Caco-2 (cell line): ENCODE measurements around the gene ZNF106. TPM values are rescaled to one million over a fixed set of nuclear protein-coding genes. Genes with fewer than 3 reads are reported as not detected.

ENCODE experiments used
- BruUV-seq: library from RNA; stranded (reverse); fragments of 400-500 nt; replicated peaks from 2 replicates; lab custom pipeline; 2021; lab: Mats Ljungman, UMichigan
- CTCF ChIA-PET: fragments of 300-600 bp; sonication (Branson Sonifier 250); formaldehyde crosslinking; loops from one replicate; lab custom pipeline; 2022; ENCODE audit warnings: antibody characterized with exemption; lab: Charles Lee
- POLR2A ChIA-PET: fragments of 300-600 bp; sonication (Branson Sonifier 250); formaldehyde crosslinking; loops from one replicate; lab custom pipeline; 2022; ENCODE audit warnings: antibody characterized with exemption; lab: Charles Lee
- DNase-seq, 2 experiments: peaks; one replicate each; pipeline versions ENCODE4 v3.0.0 to v3.0.0-alpha.2; 2020 to 2022
- H3K27me3 ChIP-seq: replicated peaks from 2 replicates; pipeline ENCODE4 v1.6.0; 2011; ENCODE audit warnings: low read length; ENCODE audit not compliant: control insufficient read depth, insufficient read depth
- H3K36me3 ChIP-seq: 2 replicates; pipeline ENCODE4 v1.5.1; 2011; ENCODE audit warnings: low read length; ENCODE audit not compliant: control insufficient read depth, insufficient read depth
- H3K4me1 ChIP-seq: fragments of 250-450 bp; sonication (Bioruptor Pico); 2 replicates; pipeline ENCODE4 v1.5.1; 2020; ENCODE audit warnings: mild to moderate bottlenecking
- H3K4me3 ChIP-seq: 2 replicates; pipeline ENCODE4 v1.5.1; 2011; ENCODE audit warnings: low read depth, mild to moderate bottlenecking, control low read depth, low read length
- H3K9me3 ChIP-seq: fragments of 250-450 bp; sonication (Bioruptor Pico); 2 replicates; pipeline ENCODE4 v1.5.1; 2020; ENCODE audit warnings: mild to moderate bottlenecking, moderate library complexity
- H3K27ac Mint-ChIP-seq: one replicate; pipeline ENCODE4 v1.8.0; 2022; ENCODE audit warnings: mixed read lengths; ENCODE audit not compliant: unreplicated experiment
- H3K27me3 Mint-ChIP-seq: one replicate; pipeline ENCODE4 v1.8.0; 2022; ENCODE audit warnings: mixed read lengths; ENCODE audit not compliant: insufficient read depth, unreplicated experiment
- H3K36me3 Mint-ChIP-seq: one replicate; pipeline ENCODE4 v1.8.0; 2022; ENCODE audit warnings: mild to moderate bottlenecking, mixed read lengths; ENCODE audit not compliant: insufficient read depth, unreplicated experiment
- H3K4me1 Mint-ChIP-seq: one replicate; pipeline ENCODE4 v1.8.0; 2022; ENCODE audit warnings: low read depth, mixed read lengths; ENCODE audit not compliant: unreplicated experiment
- H3K4me3 Mint-ChIP-seq: one replicate; pipeline ENCODE4 v1.8.0; 2022; ENCODE audit warnings: mild to moderate bottlenecking, moderate library complexity, mixed read lengths; ENCODE audit not compliant: unreplicated experiment
- H3K9me3 Mint-ChIP-seq: one replicate; pipeline ENCODE4 v1.8.0; 2022; ENCODE audit warnings: mixed read lengths; ENCODE audit not compliant: unreplicated experiment
- intact Hi-C: fragments of 100-400 bp; cut with micrococcal nuclease; formaldehyde crosslinking; loops from one replicate; pipeline ENCODE4 v1.10.0; 2022; ENCODE audit not compliant: unreplicated experiment
- total RNA-seq: library from RNA; stranded (reverse); gene quantifications from 2 replicates; pipeline ENCODE4 v1.2.3, GENCODE V29; 2022
- TF ChIP-seq, protein P1 (sequence below), 2 experiments: fragments of 200-600 bp in 1 of 2; IDR thresholded peaks; 1 replicate in 1 of 2; 2 replicates in 1 of 2; pipeline versions ENCODE4 v1.5.1 to v1.8.0; 2011 to 2022; ENCODE audit warnings: antibody characterized with exemption in 1 of 2, control low read depth in 1 of 2, inconsistent platforms in 1 of 2, low read depth in 1 of 2, low read length in 1 of 2, mild to moderate bottlenecking in 1 of 2, moderate library complexity in 1 of 2; ENCODE audit not compliant: insufficient read depth in 1 of 2, severe bottlenecking in 1 of 2, unreplicated experiment in 1 of 2

Gene ZNF106
- total RNA-seq, 1 experiment from 2014 or later = 47.8 TPM

DNA sequence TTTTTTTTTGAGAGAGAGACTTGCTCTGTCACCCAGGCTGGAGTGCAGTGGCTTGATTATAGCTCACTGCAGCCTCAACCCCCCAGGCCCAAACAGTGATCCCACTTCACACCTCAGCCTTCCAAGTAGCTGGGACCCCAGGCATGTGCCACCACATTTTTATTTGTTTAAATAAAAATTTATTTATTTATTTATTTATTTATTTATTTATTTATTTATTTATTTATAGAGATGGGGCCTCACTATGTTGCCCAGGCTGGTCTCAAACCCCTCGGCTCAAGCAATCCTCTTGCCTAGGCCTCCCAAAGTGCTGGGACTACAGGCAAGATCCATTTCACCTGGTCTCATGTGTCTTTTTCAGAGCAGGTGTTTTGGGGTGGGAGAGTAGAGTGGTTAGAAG, 116.1 kb downstream of the ZNF106 start:
- H3K27ac Mint-ChIP-seq = no peak overlapping the region
- DNase-seq = no peak
- no peaks in the 10 kb centered on the region for H3K4me1 Mint-ChIP-seq
- intact Hi-C loops = no loop called here
- Histone ChIP-seq H3K9me3 (peaks cover 3% of the 10 kb centered on the region; the same call in 1 of the 2 replicates), H3K27me3 (no peaks in the 10 kb centered on the region), H3K36me3 (no peaks in the 10 kb centered on the region), H3K4me1 (no peaks in the 10 kb centered on the region), H3K4me3 (no peak overlapping the region)
- ChIA-PET CTCF (no interaction called here), POLR2A (no interaction called here)
- H3K9me3 Mint-ChIP-seq = peaks cover 16% of the 10 kb centered on the region
- H3K4me3 Mint-ChIP-seq = no peak overlapping the region
- TF ChIP-seq, protein P1, sequence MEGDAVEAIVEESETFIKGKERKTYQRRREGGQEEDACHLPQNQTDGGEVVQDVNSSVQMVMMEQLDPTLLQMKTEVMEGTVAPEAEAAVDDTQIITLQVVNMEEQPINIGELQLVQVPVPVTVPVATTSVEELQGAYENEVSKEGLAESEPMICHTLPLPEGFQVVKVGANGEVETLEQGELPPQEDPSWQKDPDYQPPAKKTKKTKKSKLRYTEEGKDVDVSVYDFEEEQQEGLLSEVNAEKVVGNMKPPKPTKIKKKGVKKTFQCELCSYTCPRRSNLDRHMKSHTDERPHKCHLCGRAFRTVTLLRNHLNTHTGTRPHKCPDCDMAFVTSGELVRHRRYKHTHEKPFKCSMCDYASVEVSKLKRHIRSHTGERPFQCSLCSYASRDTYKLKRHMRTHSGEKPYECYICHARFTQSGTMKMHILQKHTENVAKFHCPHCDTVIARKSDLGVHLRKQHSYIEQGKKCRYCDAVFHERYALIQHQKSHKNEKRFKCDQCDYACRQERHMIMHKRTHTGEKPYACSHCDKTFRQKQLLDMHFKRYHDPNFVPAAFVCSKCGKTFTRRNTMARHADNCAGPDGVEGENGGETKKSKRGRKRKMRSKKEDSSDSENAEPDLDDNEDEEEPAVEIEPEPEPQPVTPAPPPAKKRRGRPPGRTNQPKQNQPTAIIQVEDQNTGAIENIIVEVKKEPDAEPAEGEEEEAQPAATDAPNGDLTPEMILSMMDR (IDR thresholded peaks at IDR 0.05; ENCODE audit: insufficient read depth in 1 of 2, low read depth in 1 of 2, low read length in 1 of 2, severe bottlenecking in 1 of 2, unreplicated experiment in 1 of 2) = no peak
- no peaks in the 10 kb centered on the region for H3K27me3 Mint-ChIP-seq
- no TSS peak for BruUV-seq
- no peaks in the 10 kb centered on the region for H3K36me3 Mint-ChIP-seq

DNA sequence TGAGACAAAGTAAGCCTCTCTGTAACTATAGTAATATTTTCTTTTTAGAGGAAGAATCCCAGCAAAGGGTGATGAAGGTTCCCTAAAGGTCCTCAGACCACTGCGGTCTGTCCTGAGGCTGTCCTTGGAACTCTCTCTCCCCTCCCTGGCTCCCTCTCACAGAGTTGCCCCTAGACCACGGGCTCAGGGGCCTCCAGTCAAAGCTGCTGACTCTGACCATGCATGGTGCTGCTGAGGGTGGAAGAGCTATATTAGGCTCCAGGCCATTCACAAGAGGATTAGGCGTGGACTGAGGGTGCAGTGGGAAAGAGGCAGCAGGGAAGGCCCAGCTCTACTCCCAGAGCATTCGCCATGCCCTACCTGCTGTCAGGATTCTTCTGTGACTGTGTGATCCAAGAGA, 117.0 kb downstream of the ZNF106 start:
- H3K9me3 ChIP-seq = peaks cover 3% of the 10 kb centered on the region; the same call in 1 of the 2 replicates
- H3K4me3 ChIP-seq = no peak overlapping the region
- intact Hi-C loops = no loop called here
- no peaks in the 10 kb centered on the region for H3K27me3 ChIP-seq
- BruUV-seq = no TSS peak
- H3K36me3 ChIP-seq = no peaks in the 10 kb centered on the region
- Mint-ChIP-seq H3K9me3 (peaks cover 16% of the 10 kb centered on the region), H3K4me1 (peaks cover 4% of the 10 kb centered on the region), H3K27me3 (no peaks in the 10 kb centered on the region), H3K4me3 (no peak overlapping the region), H3K36me3 (no peaks in the 10 kb centered on the region), H3K27ac (no peak overlapping the region)
- CTCF ChIA-PET = no interaction called here
- POLR2A ChIA-PET = no interaction called here
- no peaks in the 10 kb centered on the region for H3K4me1 ChIP-seq
- TF ChIP-seq, protein P1 (IDR thresholded peaks at IDR 0.05; ENCODE audit: insufficient read depth in 1 of 2, low read depth in 1 of 2, low read length in 1 of 2, severe bottlenecking in 1 of 2, unreplicated experiment in 1 of 2) = no peak
- no peak for DNase-seq

DNA sequence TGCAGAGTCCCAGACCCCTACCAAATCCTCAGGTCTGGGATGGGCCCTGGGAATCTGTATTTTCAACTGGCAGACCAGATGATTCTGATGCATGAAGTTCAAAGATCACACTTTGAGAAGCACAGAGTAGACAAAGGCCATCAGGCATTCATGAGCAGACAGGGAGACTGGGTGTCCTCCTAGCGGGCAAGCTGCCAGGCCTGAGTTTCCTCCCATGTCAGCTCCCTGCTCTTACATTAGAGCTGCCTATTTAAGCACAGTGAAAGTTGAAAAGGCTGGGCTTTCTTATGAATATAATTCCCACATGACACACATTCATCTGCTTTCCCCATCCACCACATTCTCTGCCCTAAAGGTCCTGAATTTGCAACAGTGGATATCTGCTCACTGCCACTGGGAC, 117.7 kb downstream of the ZNF106 start:
- peaks cover 5% of the 10 kb centered on the region for H3K4me1 Mint-ChIP-seq
- TF ChIP-seq, protein P1 (IDR thresholded peaks at IDR 0.05; ENCODE audit: insufficient read depth in 1 of 2, low read depth in 1 of 2, low read length in 1 of 2, severe bottlenecking in 1 of 2, unreplicated experiment in 1 of 2) = no peak
- H3K4me3 Mint-ChIP-seq = no peak overlapping the region
- no peaks in the 10 kb centered on the region for H3K27me3 Mint-ChIP-seq
- no peak overlapping the region for H3K4me3 ChIP-seq
- H3K9me3 ChIP-seq = peaks cover 10% of the 10 kb centered on the region; the same call in 1 of the 2 replicates
- ChIA-PET CTCF (no interaction called here), POLR2A (no interaction called here)
- no TSS peak for BruUV-seq
- H3K27ac Mint-ChIP-seq = no peak overlapping the region
- no peaks in the 10 kb centered on the region for H3K4me1 ChIP-seq
- no peaks in the 10 kb centered on the region for H3K36me3 ChIP-seq
- DNase-seq = no peak
- intact Hi-C loops = no loop called here
- H3K27me3 ChIP-seq = no peaks in the 10 kb centered on the region
- no peaks in the 10 kb centered on the region for H3K36me3 Mint-ChIP-seq
- peaks cover 9% of the 10 kb centered on the region for H3K9me3 Mint-ChIP-seq
